Measurements from ENCODE around the gene RABAC1.
"Not testable (repeated sequence)": the region's sequence is repeated elsewhere in the genome, so short reads cannot be mapped to it uniquely, and the experiment has no call there.

DNA sequence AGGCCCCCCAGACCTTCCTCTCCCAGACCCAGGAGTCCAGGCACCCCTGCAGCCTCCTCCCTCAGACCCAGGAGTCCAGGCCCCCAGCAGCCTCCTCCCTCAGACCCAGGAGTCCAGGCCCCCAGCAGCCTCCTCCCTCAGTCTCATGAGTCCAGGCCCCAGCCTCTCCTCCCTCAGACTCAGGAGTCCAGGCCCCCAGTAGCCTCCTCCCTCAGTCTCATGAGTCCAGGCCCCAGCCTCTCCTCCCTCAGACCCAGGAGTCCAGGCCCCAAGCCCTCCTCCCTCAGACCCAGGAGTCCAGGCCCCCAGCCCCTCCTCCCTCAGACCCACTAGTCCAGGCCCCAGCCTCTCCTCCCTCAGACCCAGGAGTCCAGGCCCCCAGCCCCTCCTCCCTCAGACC, 19.9 kb downstream of the RABAC1 start:
- not testable (repeated sequence) for TF ChIP-seq POLR2A (IDR thresholded peaks at IDR 0.05; ENCODE audit: low read length); GATA1 (IDR thresholded peaks at IDR 0.05; ENCODE audit: low read depth, low read length)

Measured in erythroblast (primary cell).